ENCODE measurements around the gene RNF31. TPM values are rescaled to one million over a fixed set of nuclear protein-coding genes. Genes with fewer than 3 reads are reported as not detected.
A peak's percentile ranks its signal among the peaks of the same experiment; 100 is the strongest.

The RNF31 gene
- total and polyA plus RNA-seq, 2 of the 13 experiments (the other 11 are each of a cell fraction or from before 2014, with no cell fraction given) = 48.2 to 86.8 TPM

- TF ChIP-seq ETS1 (CRISPR knock-in tag; IDR thresholded peaks at IDR 0.05) (peak; percentile 99), ZFP36L2 (CRISPR knock-in tag; IDR thresholded peaks at IDR 0.05) (peak; percentile 85), NPAS2 (CRISPR knock-in tag; IDR thresholded peaks at IDR 0.05; ENCODE audit: borderline replicate concordance) (no peak), ZFP62 (CRISPR knock-in tag; IDR thresholded peaks at IDR 0.05) (peak; percentile 61; the same call in 1 of the 2 replicates), ZNF552 (CRISPR knock-in tag; IDR thresholded peaks at IDR 0.05; ENCODE audit: borderline replicate concordance) (peak; percentile 85), EP300 (IDR thresholded peaks at IDR 0.05; ENCODE audit: low read depth in 2 of 2, low read length in 2 of 2) (peak; percentile 85 to 87; a peak in 3 of 4 replicates), EP300 (CRISPR knock-in tag; IDR thresholded peaks at IDR 0.05; ENCODE audit: borderline replicate concordance) (peak; percentile 72), MAX (IDR thresholded peaks at IDR 0.05) (no peak), IRX3 (CRISPR knock-in tag; IDR thresholded peaks at IDR 0.05; ENCODE audit: borderline replicate concordance, low read depth) (peak; percentile 98), ZNF354B (CRISPR knock-in tag; IDR thresholded peaks at IDR 0.05) (peak; percentile 98), ZNF235 (CRISPR knock-in tag; IDR thresholded peaks at IDR 0.05; ENCODE audit: borderline replicate concordance) (peak; percentile 99; the same call in 1 of the 2 replicates), DR1 (CRISPR knock-in tag; IDR thresholded peaks at IDR 0.05) (peak; percentile 88; the same call in 1 of the 2 replicates), ZNF503 (CRISPR knock-in tag; IDR thresholded peaks at IDR 0.05) (peak; percentile 96), ZNF678 (CRISPR knock-in tag; IDR thresholded peaks at IDR 0.05) (peak; percentile 98), TFDP1 (CRISPR knock-in tag; IDR thresholded peaks at IDR 0.05; ENCODE audit: borderline replicate concordance) (peak; percentile 96), TMF1 (CRISPR knock-in tag; IDR thresholded peaks at IDR 0.05; ENCODE audit: low read depth) (peak; percentile 95), ZNF792 (CRISPR knock-in tag; IDR thresholded peaks at IDR 0.05) (peak; percentile 99), ZNF207 (IDR thresholded peaks at IDR 0.05; ENCODE audit: borderline replicate concordance) (peak; percentile 27; the same call in 1 of the 2 replicates), ZNF430 (CRISPR knock-in tag; IDR thresholded peaks at IDR 0.05) (peak; percentile 99), SP1 (IDR thresholded peaks at IDR 0.05) (no peak), SP1 (CRISPR knock-in tag; IDR thresholded peaks at IDR 0.05) (peak; percentile 99), ZBTB7B (CRISPR knock-in tag; IDR thresholded peaks at IDR 0.05) (peak; percentile 82; the same call in 1 of the 2 replicates), CBX1 (IDR thresholded peaks at IDR 0.05; ENCODE audit: low read depth) (peak; percentile 98), ZC3H4 (CRISPR knock-in tag; IDR thresholded peaks at IDR 0.05; ENCODE audit: borderline replicate concordance) (peak; percentile 82; the same call in 1 of the 2 replicates), ZNF562 (CRISPR knock-in tag; IDR thresholded peaks at IDR 0.05; ENCODE audit: borderline replicate concordance) (no peak), RELA (CRISPR knock-in tag; IDR thresholded peaks at IDR 0.05) (peak; percentile 95)
Observed at GRCh38 chr14:24188251-24189058, 41.2 kb downstream of the RNF31 start, which contains the start of gene IPO4 (continued).

Data from HepG2 (cell line).